NCI-H82 treated with DMSO at 0.1 percent for 48 hours (cell line): ENCODE results near the gene EPAS1.
"Not testable (repeated sequence)": the region's sequence is repeated elsewhere in the genome, so short reads cannot be mapped to it uniquely, and the experiment has no call there.

Source experiments
- DNase-seq: peaks from one replicate; lab custom pipeline; 2025; ENCODE audit not compliant: unreplicated experiment; lab: John Stamatoyannopoulos, UW

Gene EPAS1

GRCh38 chr2:46381263-46381849, 84.1 kb downstream of the EPAS1 start:
- no peak for DNase-seq

GRCh38 chr2:46381871-46382270, 84.7 kb downstream of the EPAS1 start:
- DNase-seq: no peak

GRCh38 chr2:46382331-46383112, 85.3 kb downstream of the EPAS1 start:
- DNase-seq: no peak

- no peak for DNase-seq
Observed at GRCh38 chr2:46383113-46383395, 85.8 kb downstream of the EPAS1 start.

- DNase-seq: no peak
Observed at GRCh38 chr2:46383784-46384456, 86.7 kb downstream of the EPAS1 start.

- no peak for DNase-seq
Observed at GRCh38 chr2:46384457-46384815, 87.2 kb downstream of the EPAS1 start.

- DNase-seq: no peak
Observed at GRCh38 chr2:46385786-46386577, 88.8 kb downstream of the EPAS1 start.

- no peak for DNase-seq
Observed at GRCh38 chr2:46386763-46387162, 89.6 kb downstream of the EPAS1 start.

- no peak for DNase-seq
Observed at GRCh38 chr2:46387292-46387691, 90.1 kb downstream of the EPAS1 start.

- DNase-seq: no peak
Observed at GRCh38 chr2:46387886-46388515, 90.8 kb downstream of the EPAS1 start.

- DNase-seq: no peak
Observed at GRCh38 chr2:46388881-46389280, 91.7 kb downstream of the EPAS1 start.

- no peak for DNase-seq
Observed at GRCh38 chr2:46389417-46389916, 92.3 kb downstream of the EPAS1 start.

GRCh38 chr2:46390036-46390435, 92.8 kb downstream of the EPAS1 start:
- no peak for DNase-seq

GRCh38 chr2:46390901-46391395, 93.7 kb downstream of the EPAS1 start:
- DNase-seq: no peak

- DNase-seq: no peak
Observed at GRCh38 chr2:46392561-46393346, 95.5 kb downstream of the EPAS1 start.

GRCh38 chr2:46393347-46393820, 96.2 kb downstream of the EPAS1 start:
- no peak for DNase-seq

GRCh38 chr2:46393865-46394264, 96.7 kb downstream of the EPAS1 start:
- no peak for DNase-seq

GRCh38 chr2:46394649-46395510, 97.7 kb downstream of the EPAS1 start:
- DNase-seq: no peak

GRCh38 chr2:46395730-46396129, 98.5 kb downstream of the EPAS1 start:
- DNase-seq: not testable (repeated sequence)
